GM13976 (cell line): ENCODE measurements around the gene NOTCH4.

Experiments
- DNase-seq: peaks from one replicate; pipeline ENCODE4 v3.0.0; 2012; ENCODE audit warnings: low spot score
- CTCF ChIP-seq: IDR thresholded peaks from 2 replicates; pipeline ENCODE4 v1.5.1; 2012; ENCODE audit warnings: borderline replicate concordance, mild to moderate bottlenecking; ENCODE audit not compliant: insufficient read depth; ENCODE audit errors: extremely low read depth, missing control alignments, control extremely low read depth
- in situ Hi-C: fragments of 300-500 bp; cut with MboI; formaldehyde crosslinking; loops from one replicate; pipeline ENCODE4 v1.12.0; 2022; ENCODE audit warnings: low sequenced_read_pairs, mixed read lengths, inconsistent platforms; ENCODE audit not compliant: unreplicated experiment

The NOTCH4 gene

GRCh38 chr6:32179766-32180405, 44.0 kb downstream of the NOTCH4 start:
- no peak for TF ChIP-seq CTCF
- in situ Hi-C loops = no loop called here
- DNase-seq = no peak

- no peak for DNase-seq
- TF ChIP-seq CTCF = no peak
- in situ Hi-C loops = no loop called here
Measured at GRCh38 chr6:32178547-32179440, 45.1 kb downstream of the NOTCH4 start.

- TF ChIP-seq CTCF = no peak
- in situ Hi-C loops = no loop called here
- DNase-seq = peak; percentile 94
Measured at GRCh38 chr6:32177788-32178546, 45.9 kb downstream of the NOTCH4 start, which contains the start of gene RNF5. Gene RNF5, plus strand, starts transcription at chr6:32178405. Its CDS starts 107 bp downstream, at chr6:32178512.

GRCh38 chr6:32177183-32177787, 46.6 kb downstream of the NOTCH4 start:
- no peak for DNase-seq
- in situ Hi-C loops = no loop called here
- no peak for TF ChIP-seq CTCF

GRCh38 chr6:32176476-32177182, 47.2 kb downstream of the NOTCH4 start:
- TF ChIP-seq CTCF = no peak
- DNase-seq = no peak
- in situ Hi-C loops = no loop called here
